Right hindlimb (tissue), 1 donor: Measurements from ENCODE around the gene SSBP3.
"Not testable (repeated sequence)": the region's sequence is repeated elsewhere in the genome, so short reads cannot be mapped to it uniquely, and the experiment has no call there.

ENCODE experiments used
- DNase-seq: peaks from one replicate; pipeline ENCODE4 v3.0.0-alpha.2; 2018

Gene SSBP3

DNA sequence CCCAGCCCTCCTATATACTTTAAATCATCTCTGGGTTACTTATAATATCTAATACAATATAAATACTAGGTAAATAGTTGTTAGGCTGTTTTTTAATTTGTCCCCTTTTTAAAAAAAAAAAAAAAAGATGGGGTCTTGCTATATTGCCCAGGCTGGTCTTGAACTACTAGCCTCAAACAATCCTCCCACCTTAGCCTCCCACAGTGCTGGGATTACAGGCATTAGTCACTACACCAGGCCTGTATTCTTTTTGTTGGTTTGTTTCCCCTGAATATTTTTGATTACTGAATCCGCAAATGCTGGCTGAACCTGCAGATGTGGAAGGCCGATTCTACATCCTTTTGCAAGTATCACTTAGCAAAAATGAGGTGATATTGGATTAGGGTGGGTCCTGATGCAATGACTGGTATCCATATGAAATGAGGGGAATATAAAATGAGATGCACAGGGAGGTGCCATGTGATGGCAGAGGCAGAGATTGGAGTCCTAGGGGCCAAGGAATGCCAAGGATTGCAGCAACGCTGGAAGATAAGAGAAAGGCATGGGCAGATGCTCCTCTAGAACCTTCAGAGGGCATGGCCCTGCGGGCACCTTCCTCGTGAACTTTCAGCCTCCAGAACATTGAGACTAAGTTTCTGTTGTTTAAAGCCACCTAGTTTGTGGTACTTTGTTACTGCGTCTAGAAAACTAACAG, 58.8 kb downstream of the SSBP3 start:
- DNase-seq, result no peak

DNA sequence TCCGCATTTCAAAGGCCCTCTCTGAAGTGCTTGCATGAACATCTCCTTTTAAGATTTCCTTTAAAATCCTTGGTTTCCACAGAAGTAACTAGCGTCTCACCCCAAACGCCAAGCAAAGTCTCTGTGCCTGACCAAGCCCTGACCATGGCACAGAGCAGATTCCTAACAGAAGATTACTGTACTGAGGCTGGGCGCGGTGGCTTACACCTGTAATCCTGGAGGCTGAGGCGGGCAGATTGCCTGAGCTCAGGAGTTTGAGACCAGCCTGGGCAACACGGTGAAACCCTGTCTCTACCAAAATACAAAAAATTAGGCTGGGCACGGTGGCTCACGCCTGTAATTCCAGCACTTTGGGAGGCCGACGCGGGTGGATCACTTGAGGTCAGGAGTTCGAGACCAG, 60.6 kb downstream of the SSBP3 start:
- DNase-seq, result not testable (repeated sequence)

DNA sequence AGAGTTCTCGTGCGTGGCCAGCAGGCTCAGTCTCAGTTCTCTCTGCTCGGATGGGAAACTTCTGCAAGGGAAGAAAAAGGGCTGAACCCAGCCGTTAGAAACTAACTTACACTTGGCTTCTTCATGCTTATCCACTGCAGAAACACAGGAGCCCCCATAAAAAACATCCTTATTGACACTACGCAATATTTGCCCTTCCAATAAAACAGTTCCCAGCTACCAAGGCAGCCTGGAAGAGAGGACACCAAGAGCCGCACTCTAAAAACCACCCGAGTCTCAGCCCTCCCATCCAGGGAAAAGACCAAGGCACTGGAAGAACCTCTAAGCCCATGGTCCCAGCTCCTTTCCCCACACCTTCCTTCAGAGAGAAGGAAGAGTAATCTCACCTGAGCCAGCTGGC, 61.1 kb downstream of the SSBP3 start:
- DNase-seq, result no peak

DNA sequence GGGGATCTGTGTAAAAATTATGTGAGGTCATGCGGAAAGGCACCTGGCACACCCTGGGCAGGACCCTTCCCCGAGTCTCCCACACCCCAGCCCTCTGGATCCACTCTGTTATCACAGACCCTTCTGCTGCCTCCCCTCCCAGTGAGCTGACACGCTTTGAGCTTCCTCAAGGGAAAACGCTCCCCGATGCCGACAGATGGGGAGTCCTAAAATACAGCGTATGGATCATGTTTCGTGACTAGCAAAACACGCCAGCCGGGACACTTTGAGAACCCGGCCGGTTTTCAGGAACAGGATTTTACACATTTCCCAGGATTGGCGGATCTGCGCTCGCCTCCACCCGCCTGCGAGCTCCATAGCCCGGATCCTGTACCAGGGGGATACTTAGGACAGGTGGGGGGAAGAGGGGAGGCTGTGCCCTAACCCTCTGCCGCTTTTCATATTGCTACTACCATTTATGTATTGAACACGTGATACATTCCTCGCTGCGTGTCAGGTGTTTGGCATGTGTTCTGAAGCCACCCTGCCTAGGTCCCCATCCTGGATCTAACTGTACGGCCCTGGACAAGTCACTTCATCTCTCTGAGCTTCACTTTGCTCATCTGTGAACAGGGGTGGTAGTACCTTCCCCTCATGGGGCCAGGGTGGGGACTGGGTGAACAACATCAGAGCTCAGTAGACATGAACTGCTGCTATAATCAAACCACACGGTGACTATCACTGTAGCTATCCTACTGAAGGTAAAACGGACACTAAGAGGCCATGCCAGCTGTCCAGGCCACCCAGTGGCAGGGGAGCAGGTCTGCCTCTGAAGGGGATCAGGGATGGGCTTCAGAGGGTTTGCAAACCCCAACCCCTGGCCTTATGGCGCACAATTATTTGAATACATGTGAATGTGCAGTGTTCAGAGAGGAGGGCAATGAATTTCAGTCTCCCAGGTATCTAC, 63.2 kb downstream of the SSBP3 start:
- DNase-seq, result no peak

DNA sequence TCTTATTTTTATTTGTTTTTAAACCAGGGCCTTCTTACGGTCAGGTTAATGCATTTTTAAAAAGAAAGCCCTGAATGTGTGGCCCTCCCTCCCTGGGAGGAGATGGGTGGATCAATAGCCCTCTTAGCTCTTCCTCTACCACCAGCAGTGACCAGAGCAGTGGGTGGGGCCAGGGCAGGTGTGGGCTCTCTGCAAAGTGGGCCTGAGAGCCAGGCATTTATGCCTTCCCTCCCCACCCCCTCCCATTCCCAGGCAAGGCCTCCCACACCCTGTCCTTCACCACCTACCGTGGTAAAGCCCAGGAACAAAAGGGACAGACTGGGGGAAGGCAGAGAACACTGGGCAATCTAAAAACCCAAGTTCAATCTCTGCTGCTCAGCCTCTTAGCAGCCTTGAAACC, 63.9 kb downstream of the SSBP3 start:
- DNase-seq, result no peak

DNA sequence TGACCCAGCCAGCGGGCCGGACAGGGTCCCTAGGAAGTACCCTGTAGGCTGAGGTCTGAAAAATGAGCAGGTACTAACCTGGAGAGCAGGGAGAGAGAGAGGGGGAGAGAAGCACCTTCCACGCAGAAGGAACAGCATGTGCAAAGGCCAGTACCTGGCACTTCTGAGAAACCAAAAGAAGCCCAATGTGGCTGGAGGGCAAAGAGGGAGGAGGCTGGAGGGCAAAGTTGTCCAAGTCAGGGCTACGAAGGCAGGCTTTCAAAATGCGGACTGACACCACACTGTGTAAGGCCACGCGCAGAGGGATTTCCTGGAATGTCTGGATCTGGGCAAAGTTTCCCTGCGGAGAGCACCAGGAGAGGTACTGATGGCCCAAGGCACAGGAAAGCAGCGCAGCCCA, 64.4 kb downstream of the SSBP3 start:
- DNase-seq, result no peak

DNA sequence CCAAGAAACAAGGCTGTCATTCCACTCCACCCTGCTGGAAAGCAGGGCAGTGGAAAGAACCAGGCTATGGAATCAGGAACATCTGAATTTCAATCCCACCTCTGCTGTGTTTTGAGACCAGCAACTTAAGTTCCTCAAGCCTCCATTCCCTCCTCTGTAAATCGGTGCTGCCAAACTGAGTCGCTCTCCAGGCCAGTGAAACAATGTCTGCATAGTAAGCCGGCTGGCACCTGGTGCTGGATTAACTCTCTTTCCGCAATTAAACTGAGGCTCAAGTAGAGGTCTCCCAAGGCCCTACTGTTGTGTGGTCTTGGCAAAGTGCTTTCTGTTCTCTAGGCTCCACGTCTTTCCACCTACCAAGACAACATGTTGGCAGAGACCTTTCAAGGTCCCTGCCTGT, 65.3 kb downstream of the SSBP3 start:
- peak; percentile 64 for DNase-seq

DNA sequence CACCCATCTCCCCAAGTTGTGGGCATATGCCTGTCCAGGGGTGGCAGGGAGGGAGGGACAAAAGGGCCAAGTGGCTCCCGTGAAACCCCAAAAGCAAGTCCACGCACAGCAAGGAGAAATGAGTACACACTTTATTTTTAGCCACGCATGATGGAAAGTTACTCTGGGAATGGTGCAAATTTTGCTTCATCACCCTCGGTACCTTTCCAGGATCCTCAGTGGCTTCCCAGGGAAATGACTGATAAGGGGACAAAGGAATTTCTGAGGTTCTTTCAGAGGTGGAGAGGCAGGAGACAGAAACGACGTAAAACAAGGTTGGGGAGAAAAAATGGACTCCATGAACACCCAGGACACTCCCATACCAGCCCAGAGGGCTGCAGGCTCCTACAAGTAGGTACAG, 65.8 kb downstream of the SSBP3 start:
- DNase-seq, result no peak

DNA sequence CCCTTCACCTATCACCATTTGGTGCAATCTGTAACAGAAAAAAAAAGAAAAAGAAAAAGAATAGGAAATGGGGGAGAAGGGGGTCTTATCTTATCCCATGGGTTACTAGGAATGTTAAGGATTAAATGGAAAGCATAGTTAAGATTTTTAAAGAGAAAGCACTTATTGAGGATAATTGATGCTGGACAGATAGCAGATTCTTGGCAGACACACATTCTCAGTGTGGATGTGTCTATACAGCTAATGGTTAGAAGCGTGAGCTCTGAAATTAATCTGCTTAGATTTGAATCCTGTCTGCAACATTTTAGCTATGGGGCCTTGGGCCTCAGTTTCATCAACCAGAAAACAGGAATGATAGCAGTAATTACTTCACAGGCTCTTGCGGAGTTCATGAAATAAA, 67.1 kb downstream of the SSBP3 start:
- DNase-seq, result no peak

DNA sequence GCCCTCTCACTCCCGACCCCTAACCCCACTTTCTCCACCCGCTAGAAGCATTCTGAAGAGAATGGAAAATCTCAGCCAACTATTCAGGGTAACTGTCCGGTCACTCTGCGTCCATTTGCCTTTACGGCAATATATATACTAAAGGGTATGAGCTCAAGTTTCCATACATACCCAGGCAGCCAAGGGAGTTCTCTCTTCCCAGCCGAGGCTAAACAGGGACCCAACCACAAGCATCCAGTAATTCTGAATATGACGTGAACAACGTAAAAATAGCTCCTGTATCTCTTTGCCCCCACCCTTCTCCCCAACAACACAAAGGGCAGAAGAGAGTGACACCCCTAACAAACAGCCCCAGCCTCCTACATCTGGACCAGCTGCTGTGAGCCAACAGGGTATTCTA, 67.7 kb downstream of the SSBP3 start:
- DNase-seq, result peak; percentile 64

DNA sequence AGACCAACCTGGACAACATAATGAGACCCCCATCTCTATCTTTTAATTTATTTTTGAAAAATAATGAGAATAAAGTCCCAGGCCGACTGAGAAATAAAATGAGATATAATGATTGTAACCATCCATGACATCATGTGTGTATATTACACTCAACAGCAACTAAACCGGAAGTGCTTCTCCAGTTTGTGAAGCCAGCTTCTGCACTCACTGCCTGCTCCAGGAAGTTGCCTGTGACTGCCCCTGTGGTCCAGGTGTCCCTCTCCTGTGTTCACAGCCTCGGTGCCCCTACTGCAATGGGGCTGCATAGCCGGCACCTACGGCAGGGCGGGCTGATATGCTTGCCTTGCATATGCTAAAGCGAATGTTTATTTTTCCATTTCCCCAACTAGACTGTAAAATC, 68.3 kb downstream of the SSBP3 start:
- no peak for DNase-seq

DNA sequence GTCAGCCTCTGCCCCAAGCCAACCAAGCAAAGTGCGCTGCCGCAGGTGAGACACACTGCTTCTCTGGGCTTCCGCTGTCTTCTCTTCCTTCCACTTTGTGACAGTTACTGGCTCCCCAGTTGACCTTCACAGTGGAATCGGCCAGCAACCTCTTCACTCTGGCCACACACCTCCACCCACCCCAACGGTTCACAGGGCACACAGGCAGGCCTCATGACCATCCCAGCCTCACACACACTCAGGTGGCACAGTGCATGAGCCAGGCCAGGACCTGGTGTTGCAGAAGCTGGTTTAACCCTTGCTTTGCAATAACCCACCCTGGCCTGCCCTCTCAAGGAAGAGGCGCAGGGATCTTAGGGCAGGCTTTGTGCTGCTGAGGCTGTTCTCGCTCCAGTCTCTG, 69.2 kb downstream of the SSBP3 start:
- no peak for DNase-seq

DNA sequence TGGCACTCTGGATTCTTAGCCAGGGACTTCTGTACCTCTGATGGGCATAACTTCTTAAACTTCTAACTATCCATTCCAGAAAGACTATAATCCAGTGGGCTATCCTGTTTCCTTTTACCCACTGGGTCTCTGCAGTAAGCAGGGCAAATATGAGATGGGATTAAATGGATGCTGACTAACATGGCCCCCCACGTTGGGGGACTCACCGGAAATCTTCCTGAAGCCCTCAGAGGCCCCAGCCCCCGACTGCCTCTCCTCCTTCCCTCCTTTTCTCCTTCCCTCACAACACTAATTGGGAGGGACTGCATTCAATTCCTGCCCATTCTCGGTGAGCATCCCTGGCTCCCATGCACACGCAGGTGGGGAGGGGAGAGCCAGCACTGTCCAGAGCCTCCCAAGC, 70.1 kb downstream of the SSBP3 start:
- DNase-seq, result no peak

DNA sequence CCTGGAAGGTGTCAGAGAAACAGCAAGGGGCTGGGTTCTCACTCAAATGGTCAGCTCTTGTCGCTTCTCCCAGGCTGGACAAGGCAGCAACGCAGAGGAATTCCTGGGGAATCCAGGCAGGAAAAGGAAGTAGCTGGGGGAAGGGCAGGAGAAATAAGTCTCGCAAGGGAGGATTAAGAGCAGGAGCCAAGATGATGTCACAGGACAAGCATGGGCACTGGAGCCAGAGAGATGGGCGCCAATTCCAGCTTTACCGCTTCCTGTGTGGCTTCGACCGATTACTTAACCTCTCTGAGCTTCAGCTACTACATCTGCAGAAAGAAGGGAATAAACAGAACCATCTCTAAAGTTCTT, 70.5 kb downstream of the SSBP3 start:
- DNase-seq, result peak; percentile 82

DNA sequence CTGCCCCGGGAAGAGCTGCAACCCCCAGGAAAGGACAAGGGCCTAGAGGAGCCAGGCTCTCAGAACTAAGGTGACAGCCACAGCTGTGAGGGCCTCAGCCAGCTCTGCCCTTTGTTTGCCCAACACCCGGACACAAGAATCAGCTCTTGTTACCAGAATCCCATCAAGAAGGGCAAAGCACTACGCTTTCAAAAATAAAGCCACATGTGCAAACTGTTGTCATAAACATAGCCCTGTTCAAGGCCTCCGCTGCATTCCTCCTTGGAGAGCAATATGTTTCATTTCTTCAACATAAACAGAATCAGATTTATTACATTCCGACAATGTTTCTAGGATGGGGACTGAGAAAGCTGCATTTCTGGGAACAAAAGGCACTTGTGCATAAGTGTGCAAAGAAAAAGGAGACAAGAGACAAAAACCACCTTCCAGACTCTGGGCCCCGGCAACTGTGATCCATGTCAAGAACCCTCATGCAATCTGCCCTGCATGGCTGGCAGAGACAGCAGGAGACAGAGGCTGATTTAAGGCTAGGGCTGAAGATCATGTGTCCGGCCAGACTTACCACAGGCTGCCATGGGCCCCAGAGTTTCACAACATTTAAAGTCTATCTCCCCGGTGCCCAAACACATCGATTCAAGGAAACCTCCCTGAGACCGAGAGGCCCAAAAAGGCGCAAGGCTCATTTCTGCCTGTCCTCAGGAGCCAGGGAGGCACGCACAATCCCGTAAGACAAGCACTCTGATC, 71.0 kb downstream of the SSBP3 start:
- DNase-seq, result peak; percentile 70

DNA sequence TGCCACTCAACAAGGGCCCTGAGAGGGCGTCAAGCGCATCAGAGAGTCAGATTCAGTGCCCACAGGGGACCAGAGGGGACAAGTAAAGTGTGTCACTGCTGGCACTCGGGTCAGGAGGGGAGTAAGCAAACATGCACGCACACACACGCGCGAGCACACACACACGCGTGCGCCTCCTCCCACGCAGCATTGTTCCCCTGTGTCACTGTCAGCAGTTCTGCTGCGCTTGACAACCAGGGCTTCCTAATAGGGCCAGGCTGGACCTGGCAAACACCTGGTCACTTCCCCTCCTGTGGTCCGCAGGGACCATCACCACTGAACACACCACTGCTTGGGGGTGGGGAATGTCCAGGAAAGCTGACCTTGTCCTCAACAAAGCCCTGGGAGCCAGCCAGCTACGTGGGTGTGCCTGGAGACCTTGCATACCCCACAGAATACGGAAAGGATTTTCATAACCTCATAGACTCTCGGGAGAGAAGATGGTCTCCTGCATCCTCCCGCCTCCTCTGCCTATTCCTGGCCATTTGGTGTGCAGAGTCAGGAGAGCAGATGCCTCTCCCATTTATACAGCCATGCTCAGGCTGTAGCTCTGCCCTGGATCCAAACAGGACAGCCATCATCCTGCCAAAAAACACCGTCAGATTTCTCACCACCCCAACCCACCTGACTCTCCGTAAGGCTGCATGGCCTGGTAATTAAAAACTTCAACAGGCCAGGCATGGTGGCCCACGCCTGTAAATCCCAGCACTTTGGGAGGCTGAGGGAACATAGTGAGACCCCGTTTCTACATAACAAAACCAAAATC, 73.2 kb downstream of the SSBP3 start:
- no peak for DNase-seq

DNA sequence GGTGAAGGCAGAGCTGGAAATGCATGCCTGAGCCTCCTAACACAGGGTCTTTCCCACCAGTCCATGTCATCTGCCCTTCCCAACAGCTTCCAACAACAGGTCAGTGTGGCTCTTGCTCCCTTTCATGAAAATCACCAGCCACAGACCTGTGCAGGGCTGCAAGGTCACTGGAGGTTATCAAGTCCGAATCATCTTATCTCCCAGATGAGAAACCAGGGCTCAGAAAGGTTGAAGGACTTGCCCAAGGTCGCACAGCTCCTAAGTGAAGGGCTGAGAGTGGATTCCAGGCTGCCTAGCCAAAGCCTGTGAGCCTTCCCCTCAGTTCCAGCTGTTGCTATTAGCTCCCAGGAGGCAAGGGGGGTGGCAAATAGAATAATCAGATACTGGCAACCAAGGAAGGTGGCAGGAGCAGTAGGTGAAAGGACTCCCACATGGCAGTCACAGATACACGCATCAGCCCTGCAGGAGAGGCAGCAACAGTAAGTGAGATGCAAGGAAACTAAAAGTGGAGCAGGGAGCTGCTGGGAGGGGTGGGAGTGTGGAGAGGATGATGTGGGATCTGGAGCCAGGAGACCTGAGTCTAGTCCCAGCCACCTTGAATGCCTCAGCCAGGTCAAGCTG, 74.2 kb downstream of the SSBP3 start:
- DNase-seq, result no peak

DNA sequence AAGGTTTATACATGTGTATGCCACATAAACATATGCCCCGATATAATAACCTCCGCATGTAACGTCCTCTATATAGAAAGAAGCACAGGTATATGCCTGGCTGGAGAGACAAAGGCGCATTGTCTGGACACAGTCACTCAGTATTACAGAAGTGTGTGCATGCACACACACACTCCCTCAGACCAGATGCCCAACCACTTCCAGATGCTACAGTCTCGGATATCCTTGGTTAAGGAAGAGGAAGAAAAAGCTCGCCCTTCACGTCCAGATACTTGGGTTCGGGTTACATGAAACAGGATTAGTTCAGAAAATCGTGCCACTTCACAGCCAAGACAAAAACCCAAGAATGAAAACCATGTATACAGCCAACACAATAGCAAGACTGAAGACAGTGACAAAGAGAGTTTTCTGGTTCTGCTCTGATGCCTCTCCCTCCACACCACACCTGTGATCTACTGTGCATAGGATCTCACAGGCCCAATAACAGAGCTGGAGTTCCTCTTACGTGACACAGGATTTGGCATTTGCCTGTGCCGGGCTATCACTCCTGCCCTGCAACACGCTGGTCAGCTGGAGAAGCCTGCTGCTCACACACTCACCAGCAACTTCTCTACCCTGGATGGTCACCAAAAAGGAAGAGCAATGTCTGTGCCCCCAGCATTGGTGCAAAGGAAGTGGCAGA, 75.0 kb downstream of the SSBP3 start:
- DNase-seq, result no peak

DNA sequence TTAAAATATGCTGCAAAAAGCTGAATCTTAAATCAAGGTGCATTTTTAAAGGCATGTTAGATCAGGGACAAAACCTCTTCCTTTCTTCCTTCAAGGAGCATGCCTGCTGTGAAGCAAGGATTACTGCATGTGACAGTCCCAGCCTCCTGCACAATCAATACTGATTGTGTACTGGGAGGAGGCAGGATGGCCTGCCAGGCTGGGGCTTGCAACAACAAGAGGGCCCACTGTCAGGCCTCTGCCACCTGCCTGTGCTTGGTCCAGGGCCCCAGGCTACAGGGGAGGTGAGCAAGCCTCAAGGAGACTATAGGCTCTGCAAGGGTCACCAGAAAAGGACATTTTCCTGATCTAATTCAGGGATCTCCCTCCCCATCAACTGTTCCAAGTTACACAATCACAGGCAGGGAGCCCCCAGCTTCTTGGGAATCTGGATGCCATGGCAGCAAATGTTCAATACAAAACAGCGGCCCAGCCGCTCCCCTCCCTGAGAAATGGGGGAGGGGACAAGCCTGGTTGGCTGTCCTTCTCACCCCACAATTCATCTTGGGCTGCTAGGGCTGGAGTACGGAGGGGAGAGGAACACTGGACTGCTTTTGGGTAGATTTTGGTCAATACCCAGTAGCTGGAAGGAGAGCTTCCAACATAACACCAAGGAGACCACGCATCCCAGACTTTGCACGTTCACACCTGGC, 76.7 kb downstream of the SSBP3 start:
- no peak for DNase-seq

DNA sequence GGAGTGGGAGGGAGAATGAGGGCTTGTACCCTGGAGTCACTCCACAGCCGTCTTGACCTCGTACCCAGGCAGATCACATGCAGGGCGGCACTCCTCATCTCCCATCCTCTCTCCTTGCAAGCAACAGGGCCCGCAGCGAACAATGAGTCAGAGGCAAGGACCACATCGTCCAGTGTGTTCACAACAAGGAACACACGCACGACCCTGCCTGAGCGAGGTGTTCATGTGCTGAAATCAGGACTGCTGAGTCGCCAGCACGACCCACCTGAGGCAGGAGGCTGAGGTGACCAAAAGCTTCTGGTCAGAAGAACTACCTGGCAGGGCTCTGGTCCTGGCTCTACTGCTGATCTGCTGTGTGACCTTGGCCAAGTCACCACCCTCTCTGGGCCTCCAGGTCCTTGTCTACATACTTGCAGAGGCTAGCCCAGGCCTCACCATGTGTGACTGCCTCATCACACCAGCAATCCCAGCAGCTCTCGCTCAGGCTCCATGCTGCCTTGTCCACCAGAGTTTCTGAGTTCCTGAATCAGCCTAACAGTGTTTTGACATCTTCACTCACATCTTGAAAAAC, 78.0 kb downstream of the SSBP3 start:
- DNase-seq, result no peak
